B cell (primary cell): ENCODE measurements around the gene BTRC. TPM values are rescaled to one million over a fixed set of nuclear protein-coding genes. Genes with fewer than 3 reads are reported as not detected.

Experiments used
- ATAC-seq: fragments of 200-7000 bp; cut with Tn5 transposase; one replicate; pipeline ENCODE4 v1.10.0; 2021; ENCODE audit warnings: low read depth, mild to moderate bottlenecking, moderate number of reproducible peaks, moderate library complexity
- CTCF ChIA-PET: fragments of 350-600 bp; sonication (Branson Sonifier 250); formaldehyde crosslinking; loops from one replicate; lab custom pipeline; 2021; ENCODE audit warnings: antibody characterized with exemption, inconsistent platforms; lab: Charles Lee
- POLR2A ChIA-PET: fragments of 350-600 bp; sonication (Branson Sonifier 250); formaldehyde crosslinking; loops from one replicate; lab custom pipeline; 2021; ENCODE audit warnings: antibody characterized with exemption; lab: Charles Lee
- DNase-seq: peaks from one replicate; pipeline ENCODE4 v3.0.0; 2013
- H2AFZ ChIP-seq: 2 replicates; pipeline ENCODE4 v1.6.1; 2012; ENCODE audit warnings: mild to moderate bottlenecking, low read depth, low read length; ENCODE audit not compliant: insufficient read depth, poor library complexity, severe bottlenecking
- H3K27ac ChIP-seq, 2 donors: 1 replicate in 1 of 2; 2 replicates in 1 of 2; pipeline ENCODE4 v1.5.1; 2012 to 2013; ENCODE audit warnings: low read length in 2 of 2, mild to moderate bottlenecking in 2 of 2, moderate library complexity in 1 of 2
- H3K27me3 ChIP-seq, 4 experiments: fragments of 200-600 bp in 1 of 4; sonication (generic) in 1 of 4; replicated peaks in 1 of 4; 1 replicate in 2 of 4; 2 replicates in 2 of 4; pipeline versions ENCODE4 v1.6.1 to v1.7.0; 2013 to 2016; ENCODE audit warnings: low read length in 3 of 4, mild to moderate bottlenecking in 2 of 4, mixed read lengths in 1 of 4, moderate library complexity in 1 of 4; ENCODE audit not compliant: insufficient read depth in 4 of 4, control insufficient read depth in 3 of 4; ENCODE audit errors: control extremely low read depth in 1 of 4
- H3K36me3 ChIP-seq, 2 experiments: replicated peaks in 1 of 2; 1 replicate in 1 of 2; 2 replicates in 1 of 2; pipeline versions ENCODE4 v1.6.1 to v1.7.1; 2013; ENCODE audit warnings: low read length in 1 of 2; ENCODE audit not compliant: insufficient read depth in 2 of 2, control insufficient read depth in 1 of 2; ENCODE audit errors: control extremely low read depth in 1 of 2, extremely low read depth in 1 of 2
- H3K4me1 ChIP-seq, 2 donors: fragments of 200-600 bp in 1 of 2; sonication (generic) in 1 of 2; 1 replicate in 1 of 2; 2 replicates in 1 of 2; pipeline versions ENCODE4 v1.5.1 to v1.6.1; 2013 to 2017; ENCODE audit warnings: low read length in 2 of 2; ENCODE audit not compliant: control insufficient read depth in 2 of 2, insufficient read depth in 2 of 2
- H3K4me2 ChIP-seq: replicated peaks from 2 replicates; pipeline ENCODE3; 2012; ENCODE audit warnings: mild to moderate bottlenecking, low read depth, low read length; ENCODE audit not compliant: poor library complexity, severe bottlenecking
- H3K4me3 ChIP-seq, 5 experiments: fragments of 200-600 bp in 1 of 5; sonication (generic) in 1 of 5; 1 replicate in 3 of 5; 2 replicates in 2 of 5; pipeline versions ENCODE4 v1.5.1 to v1.7.0; 2011 to 2016; ENCODE audit warnings: low read length in 4 of 5, mild to moderate bottlenecking in 4 of 5, low read depth in 2 of 5, control low read depth in 1 of 5, moderate library complexity in 1 of 5; ENCODE audit not compliant: insufficient read depth in 1 of 5; ENCODE audit errors: control extremely low read depth in 1 of 5, extremely low read depth in 1 of 5
- H3K79me2 ChIP-seq: fragments of 200-600 bp; sonication (generic); one replicate; pipeline ENCODE4 v1.6.0; 2016; ENCODE audit warnings: low read length; ENCODE audit not compliant: control insufficient read depth, insufficient read depth
- H3K9ac ChIP-seq: fragments of 200-600 bp; sonication (generic); 2 replicates; pipeline ENCODE4 v1.6.1; 2017; ENCODE audit warnings: mild to moderate bottlenecking, low read length, moderate library complexity
- H3K9me3 ChIP-seq, 3 donors: one replicate each; pipeline versions ENCODE4 v1.6.1 to v1.7.1; 2013; ENCODE audit warnings: low read length in 2 of 3; ENCODE audit not compliant: control insufficient read depth in 2 of 3, insufficient read depth in 1 of 3; ENCODE audit errors: control extremely low read depth in 1 of 3
- H4K20me1 ChIP-seq: 2 replicates; pipeline ENCODE4 v1.6.0; 2012; ENCODE audit warnings: mild to moderate bottlenecking, low read length; ENCODE audit not compliant: insufficient read depth, control insufficient read depth, poor library complexity, severe bottlenecking
- H3K27ac Mint-ChIP-seq: one replicate; pipeline ENCODE4 v1.8.0; 2021; ENCODE audit warnings: mixed read lengths
- H3K27me3 Mint-ChIP-seq: one replicate; pipeline ENCODE4 v1.8.0; 2021; ENCODE audit warnings: mixed read lengths
- H3K4me1 Mint-ChIP-seq: one replicate; pipeline ENCODE4 v1.8.0; 2021; ENCODE audit warnings: mixed read lengths
- H3K4me3 Mint-ChIP-seq: one replicate; pipeline ENCODE4 v1.8.0; 2021; ENCODE audit warnings: mixed read lengths
- H3K9me3 Mint-ChIP-seq: one replicate; pipeline ENCODE4 v1.8.0; 2022; ENCODE audit warnings: mixed read lengths; ENCODE audit not compliant: insufficient read depth
- CTCF ChIP-seq: fragments of 200-600 bp; IDR thresholded peaks from one replicate; pipeline ENCODE4 v1.8.0; 2022; ENCODE audit warnings: antibody characterized with exemption, mild to moderate bottlenecking
- EZH2 ChIP-seq: IDR thresholded peaks from 2 replicates; pipeline ENCODE4 v1.6.1; 2012; ENCODE audit warnings: borderline replicate concordance, low read depth, mild to moderate bottlenecking, moderate library complexity, low read length; ENCODE audit not compliant: insufficient read depth, poor library complexity, severe bottlenecking
- WGBS: methylation state at CpG from one replicate; pipeline ENCODE4 v1.1.5; 2013; ENCODE audit warnings: missing lambda C conversion rate; ENCODE audit not compliant: insufficient coverage; 5-methylcytosine and 5-hydroxymethylcytosine counted together
- intact Hi-C: fragments of 100-400 bp; cut with micrococcal nuclease; formaldehyde crosslinking; loops from one replicate; pipeline ENCODE4 v1.10.0; 2022
- polyA plus RNA-seq: library from polyadenylated mRNA; depleted of rRNA; stranded (reverse); fragments of >200 nt; gene quantifications from 2 replicates; pipeline ENCODE4 v1.2.3, GENCODE V29; 2012
- total RNA-seq, 2 donors: library from RNA; stranded (reverse); fragments of 120-200 nt in 1 of 2; gene quantifications; 1 replicate in 1 of 2; 2 replicates in 1 of 2; pipeline versions ENCODE4 v1.2.3 to v1.2.4, GENCODE V29; 2013 to 2022

BTRC gene
- total and polyA plus RNA-seq, 2 donors (not counting 1 experiment from before 2014, with no cell fraction given) = 4.3 to 21.9 TPM

GRCh38 chr10:101425535-101425934 is 71.6 kb downstream of the BTRC start:
- ATAC-seq (no peak), DNase-seq (no peak)
- H3K4me1 Mint-ChIP-seq = peaks cover 7% of the 10 kb centered on the region
- H3K27me3 Mint-ChIP-seq = no peaks in the 10 kb centered on the region
- WGBS = 94% methylated on average over 3 of the region's 4 CpGs
- intact Hi-C loops = no loop called here
- peaks cover 21% of the 10 kb centered on the region for H4K20me1 ChIP-seq
- no peaks in the 10 kb centered on the region for H3K9me3 ChIP-seq
- no peak overlapping the region for H3K4me3 ChIP-seq
- no peak overlapping the region for H3K9ac ChIP-seq
- no peak overlapping the region for H2AFZ ChIP-seq
- no peak overlapping the region for H3K4me3 Mint-ChIP-seq
- H3K9me3 Mint-ChIP-seq = no peaks in the 10 kb centered on the region
- H3K27ac ChIP-seq = no peak overlapping the region
- ChIA-PET POLR2A (interaction anchor here (0.7 kb wide), 1 partner anchor 11 kb away, joined by 4 read pairs; no protein-coding TSS in a partner anchor), CTCF (interaction anchor here (0.9 kb wide), 2 partner anchors 14 to 42 kb away, joined by 3 to 4 read pairs; no protein-coding TSS in a partner anchor)
- H3K4me2 ChIP-seq = no peak overlapping the region
- TF ChIP-seq EZH2 (no peak), CTCF (no peak)
- no peaks in the 10 kb centered on the region for H3K4me1 ChIP-seq
- H3K27ac Mint-ChIP-seq = no peak overlapping the region
- H3K79me2 ChIP-seq = peaks cover 38% of the 10 kb centered on the region
- no peaks in the 10 kb centered on the region for H3K36me3 ChIP-seq
- no peaks in the 10 kb centered on the region for H3K27me3 ChIP-seq

GRCh38 chr10:101428036-101428435 is 74.1 kb downstream of the BTRC start:
- no peak for ATAC-seq
- H3K4me2 ChIP-seq = no peak overlapping the region
- H3K27me3 Mint-ChIP-seq = no peaks in the 10 kb centered on the region
- peaks cover 31% of the 10 kb centered on the region for H3K79me2 ChIP-seq
- H3K4me3 ChIP-seq = no peak overlapping the region
- no peaks in the 10 kb centered on the region for H3K27me3 ChIP-seq
- no peak overlapping the region for H3K27ac ChIP-seq
- no peak overlapping the region for H3K27ac Mint-ChIP-seq
- DNase-seq = no peak
- H3K36me3 ChIP-seq = no peaks in the 10 kb centered on the region
- H4K20me1 ChIP-seq = peaks cover 14% of the 10 kb centered on the region
- no peaks in the 10 kb centered on the region for H3K9me3 Mint-ChIP-seq
- H3K9me3 ChIP-seq = no peaks in the 10 kb centered on the region
- H3K4me1 ChIP-seq = no peaks in the 10 kb centered on the region
- no peak overlapping the region for H2AFZ ChIP-seq
- H3K4me3 Mint-ChIP-seq = no peak overlapping the region
- WGBS = 100% methylated on average over 2 of the region's 3 CpGs
- H3K4me1 Mint-ChIP-seq = peaks cover 4% of the 10 kb centered on the region
- ChIA-PET POLR2A (no interaction called here), CTCF (no interaction called here)
- intact Hi-C loops = no loop called here
- H3K9ac ChIP-seq = no peak overlapping the region
- TF ChIP-seq CTCF (no peak), EZH2 (no peak)
